Panc1 (cell line): ENCODE results near the gene CFDP1. TPM values are rescaled to one million over a fixed set of nuclear protein-coding genes. Genes with fewer than 3 reads are reported as not detected.

Source experiments
- ATAC-seq: fragments of 200-7000 bp; cut with Tn5 transposase; 2 replicates; pipeline ENCODE4 v1.9.1; 2020; ENCODE audit warnings: mild to moderate bottlenecking, moderate library complexity
- BruUV-seq: library from RNA; stranded (reverse); fragments of 400-500 nt; replicated peaks from 2 replicates; lab custom pipeline; 2021; lab: Mats Ljungman, UMichigan
- CTCF ChIA-PET: fragments of 300-600 bp; sonication (Branson Sonifier 250); formaldehyde crosslinking; loops from one replicate; lab custom pipeline; 2022; ENCODE audit warnings: antibody characterized with exemption; lab: Charles Lee
- POLR2A ChIA-PET: fragments of 300-600 bp; sonication (Branson Sonifier 250); formaldehyde crosslinking; loops from one replicate; lab custom pipeline; 2022; ENCODE audit warnings: antibody characterized with exemption; lab: Charles Lee
- DNase-seq: peaks from one replicate; pipeline ENCODE4 v3.0.0-alpha.2; 2010; ENCODE audit warnings: low read depth, low spot score
- H3K27ac ChIP-seq: 2 replicates; pipeline ENCODE4 v1.5.1; 2011; ENCODE audit warnings: mild to moderate bottlenecking, low read length, inconsistent platforms
- H3K27me3 ChIP-seq: fragments of 200-500 bp; sonication (Bioruptor generic); 2 replicates; pipeline ENCODE4 v1.6.0; 2014; ENCODE audit warnings: low read length, inconsistent platforms; ENCODE audit not compliant: control insufficient read depth, insufficient read depth
- H3K36me3 ChIP-seq: fragments of 200-500 bp; sonication (Bioruptor generic); 2 replicates; pipeline ENCODE4 v1.5.1; 2014; ENCODE audit warnings: inconsistent platforms, mild to moderate bottlenecking, low read length, moderate library complexity; ENCODE audit not compliant: control insufficient read depth, insufficient read depth
- H3K4me1 ChIP-seq: 2 replicates; pipeline ENCODE4 v1.5.1; 2011; ENCODE audit warnings: inconsistent platforms, mild to moderate bottlenecking, low read length, moderate library complexity; ENCODE audit not compliant: control insufficient read depth, insufficient read depth
- H3K4me3 ChIP-seq, 2 experiments: 2 replicates each; pipeline ENCODE4 v1.5.1; 2011 to 2012; ENCODE audit warnings: low read depth in 2 of 2, low read length in 2 of 2, mild to moderate bottlenecking in 2 of 2, inconsistent platforms in 1 of 2, moderate library complexity in 1 of 2
- H3K9me3 ChIP-seq: fragments of 200-500 bp; sonication (Bioruptor generic); 2 replicates; pipeline ENCODE4 v1.5.1; 2014; ENCODE audit warnings: low read depth, mild to moderate bottlenecking, inconsistent platforms, low read length, moderate library complexity; ENCODE audit not compliant: control insufficient read depth, insufficient read depth
- POLR2AphosphoS5 ChIP-seq: IDR thresholded peaks from 2 replicates; pipeline ENCODE4 v1.6.1; 2012; ENCODE audit warnings: mild to moderate bottlenecking, low read depth, low read length, moderate library complexity
- REST ChIP-seq, 2 experiments: IDR thresholded peaks; 2 replicates each; pipeline ENCODE4 v1.6.1; 2011 to 2012; ENCODE audit warnings: low read depth in 2 of 2, control low read depth in 1 of 2, low read length in 1 of 2, mild to moderate bottlenecking in 1 of 2, moderate library complexity in 1 of 2; ENCODE audit not compliant: insufficient read depth in 1 of 2
- SIN3A ChIP-seq: IDR thresholded peaks from 2 replicates; pipeline ENCODE4 v1.6.1; 2012; ENCODE audit warnings: low read depth, mild to moderate bottlenecking, low read length, moderate library complexity, borderline replicate concordance; ENCODE audit not compliant: insufficient read depth
- TCF7L2 ChIP-seq: IDR thresholded peaks from 2 replicates; pipeline ENCODE4 v1.6.1; 2011; ENCODE audit warnings: mild to moderate bottlenecking, low read depth, low read length, inconsistent platforms
- in situ Hi-C: cut with HindIII; loops from 2 replicates; pipeline ENCODE4 v1.10.0; 2016; ENCODE audit warnings: low sequenced_read_pairs, low pct_unique_long_range_greater_than_20kb
- intact Hi-C: fragments of 100-400 bp; cut with micrococcal nuclease; formaldehyde crosslinking; loops from one replicate; pipeline ENCODE4 v1.10.0; 2022; ENCODE audit not compliant: unreplicated experiment
- total RNA-seq: library from RNA; stranded (reverse); gene quantifications from one replicate; pipeline ENCODE4 v1.2.1, GENCODE V29; 2021; ENCODE audit not compliant: unreplicated experiment
- TF ChIP-seq, protein P1 (sequence below): fragments of 450-650 bp; IDR thresholded peaks from 2 replicates; pipeline ENCODE4 v1.5.1; 2017; ENCODE audit warnings: mild to moderate bottlenecking

The CFDP1 gene
- total RNA-seq, 1 experiment from 2014 or later = 25.7 TPM

DNA sequence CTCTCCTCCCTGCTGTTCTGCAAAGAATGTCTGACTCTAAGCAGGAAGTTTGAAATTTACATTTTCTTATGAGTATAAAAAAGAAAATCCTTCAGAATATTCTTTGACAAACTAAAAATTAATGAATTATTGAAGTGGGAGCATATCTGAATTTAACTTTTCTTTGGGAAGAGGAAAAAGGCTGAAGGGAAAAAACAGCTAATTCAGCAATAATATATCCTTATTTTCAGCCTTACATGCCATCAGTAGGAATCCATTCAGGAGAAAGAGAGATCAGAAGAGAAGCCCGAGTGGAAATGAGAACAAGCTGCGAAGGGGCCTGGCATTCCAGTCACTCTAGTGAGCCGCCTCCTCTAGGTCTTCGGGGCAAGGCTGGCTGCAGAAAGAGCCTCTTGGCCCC, 140.1 kb downstream of the CFDP1 start:
- ATAC-seq (no peak), DNase-seq (no peak)
- no peak overlapping the region for H3K4me3 ChIP-seq
- in situ Hi-C loops = no loop called here
- no peak overlapping the region for H3K27ac ChIP-seq
- H3K4me1 ChIP-seq = no peaks in the 10 kb centered on the region
- TF ChIP-seq, protein P1, sequence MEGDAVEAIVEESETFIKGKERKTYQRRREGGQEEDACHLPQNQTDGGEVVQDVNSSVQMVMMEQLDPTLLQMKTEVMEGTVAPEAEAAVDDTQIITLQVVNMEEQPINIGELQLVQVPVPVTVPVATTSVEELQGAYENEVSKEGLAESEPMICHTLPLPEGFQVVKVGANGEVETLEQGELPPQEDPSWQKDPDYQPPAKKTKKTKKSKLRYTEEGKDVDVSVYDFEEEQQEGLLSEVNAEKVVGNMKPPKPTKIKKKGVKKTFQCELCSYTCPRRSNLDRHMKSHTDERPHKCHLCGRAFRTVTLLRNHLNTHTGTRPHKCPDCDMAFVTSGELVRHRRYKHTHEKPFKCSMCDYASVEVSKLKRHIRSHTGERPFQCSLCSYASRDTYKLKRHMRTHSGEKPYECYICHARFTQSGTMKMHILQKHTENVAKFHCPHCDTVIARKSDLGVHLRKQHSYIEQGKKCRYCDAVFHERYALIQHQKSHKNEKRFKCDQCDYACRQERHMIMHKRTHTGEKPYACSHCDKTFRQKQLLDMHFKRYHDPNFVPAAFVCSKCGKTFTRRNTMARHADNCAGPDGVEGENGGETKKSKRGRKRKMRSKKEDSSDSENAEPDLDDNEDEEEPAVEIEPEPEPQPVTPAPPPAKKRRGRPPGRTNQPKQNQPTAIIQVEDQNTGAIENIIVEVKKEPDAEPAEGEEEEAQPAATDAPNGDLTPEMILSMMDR = no peak
- no peak for TF ChIP-seq POLR2AphosphoS5
- no peak for TF ChIP-seq SIN3A
- no peak for TF ChIP-seq TCF7L2
- TF ChIP-seq REST (IDR thresholded peaks at IDR 0.05; ENCODE audit: insufficient read depth in 1 of 2, low read depth in 2 of 2, low read length in 1 of 2) = no peak
- no peaks in the 10 kb centered on the region for H3K27me3 ChIP-seq
- ChIA-PET POLR2A (no interaction called here), CTCF (no interaction called here)
- intact Hi-C loops = no loop called here
- H3K9me3 ChIP-seq = no peaks in the 10 kb centered on the region
- H3K36me3 ChIP-seq = no peaks in the 10 kb centered on the region
- BruUV-seq = no TSS peak

DNA sequence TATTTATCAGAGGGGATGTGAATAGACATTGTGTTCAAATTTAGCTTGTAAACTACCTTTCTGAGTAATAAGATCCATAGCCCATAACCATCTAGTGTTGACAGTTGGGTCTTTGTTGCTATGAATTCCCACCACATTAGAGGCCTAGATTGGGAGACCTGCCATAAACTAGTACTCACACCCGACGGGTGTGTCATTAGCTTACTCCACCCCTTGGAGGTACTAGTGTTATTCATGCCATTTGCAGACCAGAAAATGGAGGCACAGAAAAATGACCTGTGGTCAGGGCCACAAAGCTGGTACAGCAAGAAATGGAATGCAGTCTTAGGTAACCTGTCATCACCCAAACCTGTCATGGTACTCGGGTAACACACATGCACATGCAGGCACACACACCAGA, 140.6 kb downstream of the CFDP1 start:
- H3K36me3 ChIP-seq = no peaks in the 10 kb centered on the region
- ChIA-PET CTCF (interaction anchor here (0.7 kb wide), 1 partner anchor 105 kb away, joined by 3 read pairs; no protein-coding TSS in a partner anchor), POLR2A (no interaction called here)
- no peak overlapping the region for H3K4me3 ChIP-seq
- no peaks in the 10 kb centered on the region for H3K9me3 ChIP-seq
- DNase-seq = no peak
- intact Hi-C loops = no loop called here
- no TSS peak for BruUV-seq
- no peak overlapping the region for H3K27ac ChIP-seq
- no peak for TF ChIP-seq SIN3A
- TF ChIP-seq POLR2AphosphoS5 = no peak
- TF ChIP-seq, protein P1 = no peak
- TF ChIP-seq TCF7L2 = no peak
- TF ChIP-seq REST (IDR thresholded peaks at IDR 0.05; ENCODE audit: insufficient read depth in 1 of 2, low read depth in 2 of 2, low read length in 1 of 2) = no peak
- H3K27me3 ChIP-seq = no peaks in the 10 kb centered on the region
- H3K4me1 ChIP-seq = no peaks in the 10 kb centered on the region
- in situ Hi-C loops = no loop called here
- no peak for ATAC-seq
